Endodermal cell (in vitro differentiated cells): ENCODE measurements around the gene FXYD6. TPM values are rescaled to one million over a fixed set of nuclear protein-coding genes. Genes with fewer than 3 reads are reported as not detected.

ENCODE experiments used
- DNase-seq: peaks from one replicate; pipeline ENCODE4 v3.0.0-alpha.2; 2017
- H3K27ac ChIP-seq: 2 replicates; pipeline ENCODE4 v1.5.1; 2013; ENCODE audit warnings: mild to moderate bottlenecking, low read depth, low read length, moderate library complexity
- H3K27me3 ChIP-seq: 2 replicates; pipeline ENCODE4 v1.6.1; 2013; ENCODE audit warnings: mild to moderate bottlenecking, low read length, moderate library complexity; ENCODE audit not compliant: insufficient read depth, control insufficient read depth, poor library complexity, severe bottlenecking
- H3K36me3 ChIP-seq: 2 replicates; pipeline ENCODE4 v1.7.0; 2013; ENCODE audit warnings: mild to moderate bottlenecking, low read length, moderate library complexity; ENCODE audit not compliant: control insufficient read depth, insufficient read depth
- H3K4me1 ChIP-seq: one replicate; pipeline ENCODE4 v1.7.0; 2013; ENCODE audit warnings: low read length; ENCODE audit not compliant: control insufficient read depth, insufficient read depth
- H3K4me3 ChIP-seq: 2 replicates; pipeline ENCODE4 v1.5.1; 2013; ENCODE audit warnings: mild to moderate bottlenecking, low read length, moderate library complexity
- H3K9ac ChIP-seq: 2 replicates; pipeline ENCODE4 v1.6.1; 2013; ENCODE audit warnings: mild to moderate bottlenecking, low read length, moderate library complexity; ENCODE audit not compliant: poor library complexity, severe bottlenecking; ENCODE audit errors: extremely low read depth
- H3K9me3 ChIP-seq: 2 replicates; pipeline ENCODE4 v1.6.1; 2013; ENCODE audit warnings: mild to moderate bottlenecking, low read length, moderate library complexity; ENCODE audit not compliant: control insufficient read depth
- H3K27ac Mint-ChIP-seq: 2 replicates; pipeline ENCODE4 v1.8.0; 2020; ENCODE audit warnings: mixed read lengths
- H3K27me3 Mint-ChIP-seq: 2 replicates; pipeline ENCODE4 v1.8.0; 2021; ENCODE audit warnings: mild to moderate bottlenecking, mixed read lengths; ENCODE audit not compliant: insufficient read depth
- H3K36me3 Mint-ChIP-seq: 2 replicates; pipeline ENCODE4 v1.8.0; 2020; ENCODE audit warnings: low read depth, mixed read lengths
- H3K4me1 Mint-ChIP-seq: 2 replicates; pipeline ENCODE4 v1.8.0; 2020; ENCODE audit warnings: mixed read lengths
- H3K4me3 Mint-ChIP-seq: 2 replicates; pipeline ENCODE4 v1.8.0; 2020; ENCODE audit warnings: mild to moderate bottlenecking, moderate library complexity, mixed read lengths
- H3K9me3 Mint-ChIP-seq: 2 replicates; pipeline ENCODE4 v1.8.0; 2020; ENCODE audit warnings: mild to moderate bottlenecking, mixed read lengths
- WGBS, 2 experiments: methylation state at CpG; one replicate each; pipeline versions ENCODE4 v1.1.5 to v1.1.7; 2013; ENCODE audit warnings: missing lambda C conversion rate in 2 of 2, mixed read lengths in 1 of 2; ENCODE audit not compliant: insufficient coverage in 1 of 2, insufficient read length in 1 of 2; 5-methylcytosine and 5-hydroxymethylcytosine counted together
- total RNA-seq, 2 donors: library from RNA; stranded (reverse); fragmentation: NEBNext Ultra II Directional in 1 of 2; extraction: Animal tissue kit (Norgen Biotek cat#: 25700) in 1 of 2; gene quantifications; 2 replicates in 1 of 2; 3 replicates in 1 of 2; pipeline ENCODE4 v1.2.1, GENCODE V29; 2021
- TF ChIP-seq, protein P1 (sequence below): fragments of 200-600 bp; sonication (generic); conservative IDR thresholded peaks from 2 replicates; pipeline ENCODE4 v1.5.0; 2021; ENCODE audit warnings: antibody characterized with exemption, mild to moderate bottlenecking

The FXYD6 gene
- total RNA-seq, 2 donors from 2014 or later, result 54.1 to 61.8 TPM

DNA sequence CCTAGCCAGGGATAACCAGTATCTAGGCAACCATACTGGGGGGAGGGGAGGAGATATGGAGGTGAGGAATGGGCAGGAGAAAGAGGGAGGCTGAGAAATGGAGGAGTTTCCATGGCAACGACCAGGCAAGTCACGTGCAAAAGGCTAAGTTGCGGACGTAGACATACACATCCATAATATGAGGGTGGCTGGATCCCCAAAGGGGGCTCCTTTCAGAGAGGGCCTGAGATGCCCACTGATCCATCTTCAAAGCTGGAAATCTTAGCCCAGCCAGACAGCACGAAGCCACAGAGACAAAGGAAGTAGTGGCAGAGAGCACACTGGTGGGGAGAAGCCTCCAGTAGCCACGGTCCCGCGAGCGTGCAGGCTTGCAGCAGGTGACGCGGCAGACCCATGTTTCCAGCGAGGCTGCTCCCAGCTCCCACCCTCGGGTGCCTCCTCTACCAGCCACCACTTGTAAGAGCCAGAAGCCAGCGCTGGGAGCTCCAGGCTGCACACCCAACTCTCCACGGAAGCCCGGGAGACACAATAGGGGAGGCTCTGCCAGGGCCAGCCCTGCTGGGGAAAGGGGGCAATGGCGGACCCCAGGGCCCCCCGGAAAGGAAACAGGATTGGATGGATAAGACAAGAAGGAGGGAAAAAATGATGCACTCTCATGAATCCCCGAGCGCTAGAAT lies 938 bp downstream of the FXYD6 start:
- Mint-ChIP-seq H3K4me1 (peaks cover 47% of the 10 kb centered on the region), H3K9me3 (no peaks in the 10 kb centered on the region), H3K4me3 (peak overlapping the region; percentile 83), H3K27ac (no peak overlapping the region), H3K36me3 (no peaks in the 10 kb centered on the region), H3K27me3 (peaks cover 59% of the 10 kb centered on the region)
- peak overlapping the region; percentile 71 for H3K9ac ChIP-seq
- peaks cover 20% of the 10 kb centered on the region for H3K4me1 ChIP-seq
- peaks cover 4% of the 10 kb centered on the region for H3K36me3 ChIP-seq
- H3K4me3 ChIP-seq, result peak overlapping the region; percentile 89
- no peaks in the 10 kb centered on the region for H3K9me3 ChIP-seq
- H3K27ac ChIP-seq, result peak overlapping the region; percentile 41
- H3K27me3 ChIP-seq, result peaks cover 4% of the 10 kb centered on the region
- no peak for DNase-seq
- TF ChIP-seq, protein P1, sequence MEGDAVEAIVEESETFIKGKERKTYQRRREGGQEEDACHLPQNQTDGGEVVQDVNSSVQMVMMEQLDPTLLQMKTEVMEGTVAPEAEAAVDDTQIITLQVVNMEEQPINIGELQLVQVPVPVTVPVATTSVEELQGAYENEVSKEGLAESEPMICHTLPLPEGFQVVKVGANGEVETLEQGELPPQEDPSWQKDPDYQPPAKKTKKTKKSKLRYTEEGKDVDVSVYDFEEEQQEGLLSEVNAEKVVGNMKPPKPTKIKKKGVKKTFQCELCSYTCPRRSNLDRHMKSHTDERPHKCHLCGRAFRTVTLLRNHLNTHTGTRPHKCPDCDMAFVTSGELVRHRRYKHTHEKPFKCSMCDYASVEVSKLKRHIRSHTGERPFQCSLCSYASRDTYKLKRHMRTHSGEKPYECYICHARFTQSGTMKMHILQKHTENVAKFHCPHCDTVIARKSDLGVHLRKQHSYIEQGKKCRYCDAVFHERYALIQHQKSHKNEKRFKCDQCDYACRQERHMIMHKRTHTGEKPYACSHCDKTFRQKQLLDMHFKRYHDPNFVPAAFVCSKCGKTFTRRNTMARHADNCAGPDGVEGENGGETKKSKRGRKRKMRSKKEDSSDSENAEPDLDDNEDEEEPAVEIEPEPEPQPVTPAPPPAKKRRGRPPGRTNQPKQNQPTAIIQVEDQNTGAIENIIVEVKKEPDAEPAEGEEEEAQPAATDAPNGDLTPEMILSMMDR, result no peak
- 0 to 15% methylated on average over 2 to 20 of the region's 20 CpGs for WGBS, 2 experiments

DNA sequence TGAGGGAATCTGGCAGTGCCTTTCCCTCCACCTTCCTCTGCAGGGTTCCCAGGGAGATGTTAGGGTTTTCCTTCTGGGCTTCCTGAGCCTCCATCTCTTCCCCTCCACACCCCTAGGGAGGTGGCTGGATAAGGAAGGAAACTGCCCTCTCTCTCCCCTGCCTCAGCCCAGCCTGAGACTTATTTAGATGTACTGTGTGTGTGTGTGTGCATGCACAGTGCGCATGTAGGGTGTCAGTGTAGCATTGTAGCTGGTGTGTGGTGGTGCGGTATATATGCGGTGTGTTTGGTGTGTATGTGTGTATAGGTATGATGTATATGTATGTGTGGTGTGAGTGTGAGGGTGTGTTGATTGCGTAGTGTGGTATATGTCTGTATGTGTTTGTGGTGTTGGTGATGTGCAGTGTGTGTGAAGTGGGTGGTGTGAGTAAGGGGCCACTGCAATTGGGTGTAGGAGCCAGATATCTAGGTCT lies 1.5 kb downstream of the FXYD6 start:
- peaks cover 4% of the 10 kb centered on the region for H3K36me3 ChIP-seq
- TF ChIP-seq, protein P1, result no peak
- no peak overlapping the region for H3K9ac ChIP-seq
- no peak overlapping the region for H3K27ac Mint-ChIP-seq
- no peak overlapping the region for H3K27ac ChIP-seq
- no peak for DNase-seq
- H3K4me3 ChIP-seq, result peak overlapping the region; percentile 89
- peak overlapping the region; percentile 83 for H3K4me3 Mint-ChIP-seq
- peaks cover 56% of the 10 kb centered on the region for H3K27me3 Mint-ChIP-seq
- H3K9me3 Mint-ChIP-seq, result no peaks in the 10 kb centered on the region
- H3K4me1 ChIP-seq, result peaks cover 21% of the 10 kb centered on the region
- H3K4me1 Mint-ChIP-seq, result peaks cover 47% of the 10 kb centered on the region
- 96 to 100% methylated on average over 1 to 4 of the region's 4 CpGs for WGBS, 2 experiments
- H3K27me3 ChIP-seq, result peaks cover 4% of the 10 kb centered on the region
- H3K9me3 ChIP-seq, result no peaks in the 10 kb centered on the region
- H3K36me3 Mint-ChIP-seq, result no peaks in the 10 kb centered on the region

- H3K4me1 ChIP-seq, result peaks cover 18% of the 10 kb centered on the region
- no peaks in the 10 kb centered on the region for H3K9me3 Mint-ChIP-seq
- H3K9me3 ChIP-seq, result no peaks in the 10 kb centered on the region
- H3K9ac ChIP-seq, result peak overlapping the region; percentile 16
- WGBS, 2 experiments, result 65 to 71% methylated on average over 8 to 15 of the region's 16 CpGs
- peak overlapping the region; percentile 89 for H3K4me3 ChIP-seq
- H3K36me3 Mint-ChIP-seq, result no peaks in the 10 kb centered on the region
- no peak overlapping the region for H3K27ac Mint-ChIP-seq
- H3K27ac ChIP-seq, result no peak overlapping the region
- H3K36me3 ChIP-seq, result peaks cover 4% of the 10 kb centered on the region
- H3K27me3 Mint-ChIP-seq, result peaks cover 53% of the 10 kb centered on the region
- peaks cover 48% of the 10 kb centered on the region for H3K4me1 Mint-ChIP-seq
- H3K4me3 Mint-ChIP-seq, result peak overlapping the region; percentile 83
- peak; percentile 86 for DNase-seq
- TF ChIP-seq, protein P1, result no peak
- peaks cover 4% of the 10 kb centered on the region for H3K27me3 ChIP-seq
Measured at GRCh38 chr11:117874253-117874909, 2.1 kb downstream of the FXYD6 start.
